HG03064 (cell line): ENCODE measurements around the gene HCRTR1.

ENCODE experiments used
- ATAC-seq: cut with Tn5 transposase; IDR thresholded peaks from one replicate; pipeline ENCODE4 v1.9.1; 2021; ENCODE audit warnings: low read depth; ENCODE audit not compliant: unreplicated experiment

HCRTR1 gene

DNA sequence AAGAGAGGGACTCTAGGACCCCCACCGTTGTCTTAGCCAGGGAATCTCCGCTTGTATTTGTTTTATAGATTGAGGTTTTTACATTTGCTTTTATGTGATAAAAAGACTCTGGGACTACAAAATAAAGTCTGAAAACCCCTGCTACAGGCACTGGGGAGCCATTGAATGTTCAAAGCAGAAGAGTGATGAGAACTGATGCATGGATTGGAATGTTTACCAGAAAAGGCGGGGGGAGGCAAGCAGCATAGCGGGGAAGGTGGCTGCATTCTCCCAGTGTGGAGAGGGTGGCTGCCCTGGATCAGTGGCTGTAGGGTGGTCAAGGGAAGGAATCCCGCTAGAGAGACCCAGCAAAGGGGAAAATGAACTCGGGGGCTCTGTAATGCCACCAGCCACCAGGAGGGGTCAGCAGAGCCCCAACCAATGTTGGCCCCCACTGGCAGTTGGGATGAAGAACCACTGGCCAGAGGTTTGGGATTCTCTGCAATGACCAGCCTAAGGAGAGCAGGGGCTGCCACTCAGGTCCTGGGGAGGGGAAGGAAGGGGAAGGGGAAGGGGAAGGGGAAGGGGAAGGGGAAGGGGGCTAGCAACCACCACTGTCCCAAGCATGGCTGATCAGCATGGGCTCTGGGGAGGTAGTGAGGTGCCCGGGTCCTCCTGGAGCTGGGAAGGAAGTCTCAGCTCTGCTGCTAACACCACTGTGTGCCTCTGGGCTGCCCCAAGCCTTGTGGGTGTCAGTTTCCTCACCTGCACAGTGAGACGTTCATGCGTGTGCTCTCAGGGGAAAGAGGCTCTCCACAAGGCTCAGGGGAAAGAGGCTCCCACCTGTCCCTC, 46.3 kb downstream of the HCRTR1 start:
- no peak for ATAC-seq

DNA sequence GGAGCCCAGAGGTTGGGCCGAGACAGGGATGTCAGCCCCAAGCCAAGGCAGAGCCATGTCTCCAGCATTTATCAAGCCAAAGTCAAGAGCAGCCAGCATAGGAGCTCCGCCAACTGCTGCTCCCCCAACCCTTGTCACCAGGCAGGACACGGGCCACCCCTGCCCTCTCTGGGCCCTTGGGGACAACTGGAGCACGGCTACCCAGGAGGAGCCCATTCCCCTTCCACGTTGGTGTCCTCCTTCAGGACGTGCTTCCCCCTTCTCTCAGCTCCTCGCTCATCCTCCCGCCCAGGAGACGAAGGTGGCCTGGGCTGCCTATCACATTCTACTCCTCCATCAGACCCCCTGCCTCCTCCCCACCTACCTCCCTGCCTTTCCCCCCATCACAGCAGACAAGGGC, 47.0 kb downstream of the HCRTR1 start:
- ATAC-seq = no peak

DNA sequence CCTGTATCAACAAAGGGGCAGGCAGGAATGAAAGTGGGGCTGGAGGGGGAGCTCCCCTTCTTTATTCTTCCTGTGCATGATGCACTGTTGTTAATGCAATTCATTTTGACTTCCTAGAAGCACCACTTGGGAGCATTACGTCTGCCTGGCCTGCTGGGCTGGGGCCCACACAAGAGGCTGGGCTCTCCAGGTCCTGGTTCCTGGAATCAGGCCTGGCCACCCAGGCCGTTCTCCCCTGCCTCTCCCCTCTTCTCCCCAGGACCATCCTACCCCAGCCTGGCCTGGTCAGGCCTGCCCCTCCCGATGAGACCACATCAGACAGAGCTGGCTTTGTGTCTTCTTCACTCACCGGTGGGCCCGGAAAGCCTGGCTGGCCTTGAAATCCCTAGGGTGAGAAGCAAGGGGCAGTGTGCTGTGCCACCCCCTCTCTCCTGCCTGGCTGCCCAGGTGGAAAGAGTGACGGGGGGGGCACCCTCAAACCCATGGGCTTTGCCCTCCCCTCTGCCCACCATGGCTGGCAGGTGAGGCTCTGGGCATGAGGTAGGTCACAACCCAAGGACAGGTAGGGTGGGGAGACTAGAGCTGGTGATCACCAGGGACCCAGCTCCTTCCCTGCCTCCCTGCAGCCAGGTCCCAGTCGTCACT, 47.9 kb downstream of the HCRTR1 start:
- ATAC-seq = no peak

DNA sequence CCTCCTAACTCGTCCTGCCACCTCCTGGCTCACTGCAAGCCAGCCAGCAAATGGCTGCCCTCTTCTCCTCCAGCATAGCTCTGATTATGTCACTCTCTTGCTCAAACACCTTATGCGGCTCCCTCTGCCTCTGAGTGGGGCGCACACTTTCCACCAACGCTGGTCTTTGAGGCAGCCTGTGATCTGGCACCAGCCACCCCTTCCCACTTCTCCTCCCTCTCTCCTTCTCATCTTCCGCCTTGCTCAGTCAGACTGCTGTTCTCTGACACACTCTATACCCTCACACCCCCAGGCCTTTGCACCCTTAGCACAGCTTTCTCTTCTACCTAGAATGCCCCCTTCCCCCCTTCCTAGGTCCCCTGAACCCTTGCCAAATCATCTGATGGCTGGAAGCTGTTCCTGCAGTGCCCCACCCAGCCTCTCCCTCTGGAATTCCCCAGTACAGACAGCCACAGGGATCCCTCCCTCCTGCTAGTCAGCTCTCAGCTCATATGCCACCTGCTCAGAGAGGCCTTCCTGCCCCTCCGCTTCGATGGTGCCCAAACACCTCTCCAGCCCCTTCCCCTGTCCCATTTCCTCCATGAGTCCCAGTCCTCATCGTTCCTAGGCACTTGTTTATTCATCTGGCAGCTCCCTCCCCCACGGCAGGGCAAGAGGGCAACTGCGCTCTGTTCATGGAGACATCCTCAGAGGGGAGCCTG, 48.9 kb downstream of the HCRTR1 start:
- ATAC-seq = no peak

DNA sequence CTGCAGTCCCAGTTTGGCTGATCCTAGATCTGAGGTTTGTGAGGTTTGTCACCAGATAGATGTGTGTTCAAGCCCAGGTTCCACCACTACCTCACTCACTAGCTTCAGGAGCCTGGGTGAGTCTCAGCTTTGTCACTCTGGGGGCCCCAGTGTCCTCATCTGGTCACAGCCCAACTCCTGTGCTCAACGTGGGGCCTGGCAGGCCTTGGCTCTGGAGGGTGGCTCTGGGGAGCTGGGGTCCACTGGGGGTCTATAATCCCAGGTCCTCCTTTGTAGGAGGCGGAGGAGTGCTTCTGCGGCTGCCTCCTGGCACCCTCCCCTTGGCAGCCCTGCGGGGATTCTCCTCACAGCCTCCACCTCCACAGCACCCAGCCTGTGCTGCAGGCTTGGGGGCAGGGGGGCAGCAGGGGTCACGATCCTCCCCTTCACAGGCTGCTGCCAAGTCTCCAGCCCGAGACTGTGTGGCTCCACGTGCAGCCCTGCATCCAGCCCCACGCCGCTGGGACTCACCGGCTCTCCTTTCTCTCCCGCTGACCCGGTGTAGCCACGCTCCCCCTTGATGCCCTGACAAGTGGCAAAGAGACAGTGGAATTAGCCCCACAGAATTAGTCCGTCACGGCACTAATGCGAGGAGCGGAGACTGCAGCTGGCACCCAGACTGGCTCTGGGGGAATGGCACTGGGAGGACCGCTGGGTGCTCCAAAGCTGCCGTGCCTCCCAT, 49.7 kb downstream of the HCRTR1 start:
- no peak for ATAC-seq

DNA sequence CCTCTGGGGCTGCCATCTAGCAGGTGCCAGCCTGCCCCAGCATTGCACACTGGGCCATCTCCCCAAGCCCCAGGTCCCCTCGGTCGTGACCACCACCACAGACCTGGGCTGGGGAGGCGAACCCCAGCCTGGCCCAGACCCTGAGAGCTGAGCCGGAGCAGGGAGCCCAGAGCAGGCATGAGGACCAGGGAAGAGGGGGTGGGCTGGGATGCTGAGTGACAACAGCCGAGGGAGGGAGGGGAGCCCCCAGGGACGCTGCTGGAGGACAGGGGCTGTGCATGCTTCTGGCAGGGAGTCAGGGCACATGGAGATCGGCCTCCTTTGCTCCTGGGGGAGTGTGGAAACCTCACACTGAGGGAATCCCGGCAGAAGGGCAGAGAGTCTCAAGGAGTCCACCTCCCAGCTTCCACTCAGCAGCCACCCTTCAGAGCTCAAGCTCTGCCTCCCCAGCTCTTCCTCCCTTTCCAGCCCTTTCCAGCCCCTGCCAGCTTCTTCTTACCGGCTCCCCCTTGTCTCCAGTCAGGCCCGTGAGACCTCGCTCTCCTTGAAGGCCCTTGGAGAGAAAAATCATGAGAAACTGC, 50.9 kb downstream of the HCRTR1 start:
- ATAC-seq = no peak

DNA sequence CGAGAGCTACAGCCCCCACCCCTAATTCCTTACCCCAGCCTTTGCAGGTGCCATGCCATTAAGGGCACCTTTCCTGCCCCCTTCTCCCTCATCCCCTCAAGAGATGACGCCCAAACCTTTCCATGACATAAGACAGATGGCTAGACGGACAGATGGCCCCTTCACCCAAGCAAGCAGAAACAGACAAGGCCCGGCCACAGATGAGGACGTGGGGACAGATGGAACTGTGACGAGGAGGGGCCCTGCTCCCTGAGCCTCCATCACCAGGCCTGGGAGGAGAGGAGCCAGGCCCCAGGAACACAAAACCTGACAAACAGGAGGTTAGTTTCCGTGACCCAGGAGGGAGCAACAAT, 51.9 kb downstream of the HCRTR1 start:
- ATAC-seq = no peak

DNA sequence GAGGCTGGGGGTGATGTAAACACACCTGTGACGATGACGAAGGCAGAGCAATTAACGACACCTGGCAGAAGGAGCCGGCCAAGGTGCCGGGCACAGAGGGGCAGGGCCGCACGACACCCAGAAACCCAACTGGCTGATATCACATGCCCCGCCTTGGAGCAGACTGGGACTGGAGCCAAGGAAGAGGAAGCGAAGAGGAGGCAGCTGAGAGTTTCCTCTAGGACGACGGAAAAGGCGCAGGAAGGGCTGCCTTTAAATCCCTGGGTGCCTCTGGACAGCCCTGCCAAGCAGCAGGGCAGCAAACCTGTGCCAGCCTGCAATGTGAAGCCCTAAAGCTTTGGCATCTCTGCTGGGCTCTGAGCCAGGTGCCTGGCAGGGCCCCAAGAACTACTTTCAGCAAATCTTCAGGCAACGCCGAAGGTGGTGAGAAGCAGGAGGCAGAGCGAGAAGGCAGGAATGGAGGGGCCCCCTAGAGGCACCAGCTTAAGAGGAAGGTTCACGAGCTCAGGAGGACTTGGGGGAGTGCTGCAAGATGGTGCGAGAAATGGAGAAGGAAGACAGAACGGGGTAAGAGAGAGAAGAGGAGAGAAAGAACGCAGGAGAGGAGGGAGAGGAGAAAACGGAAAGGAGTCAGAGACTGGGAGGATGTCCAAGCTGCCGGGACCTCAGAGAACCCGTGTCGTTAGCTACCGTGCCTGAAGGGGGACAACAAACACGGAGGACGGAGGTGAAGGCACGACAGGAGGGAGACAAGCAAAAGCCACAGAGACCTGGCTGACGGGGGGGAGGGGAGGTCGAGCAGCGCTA, 52.5 kb downstream of the HCRTR1 start:
- no peak for ATAC-seq

DNA sequence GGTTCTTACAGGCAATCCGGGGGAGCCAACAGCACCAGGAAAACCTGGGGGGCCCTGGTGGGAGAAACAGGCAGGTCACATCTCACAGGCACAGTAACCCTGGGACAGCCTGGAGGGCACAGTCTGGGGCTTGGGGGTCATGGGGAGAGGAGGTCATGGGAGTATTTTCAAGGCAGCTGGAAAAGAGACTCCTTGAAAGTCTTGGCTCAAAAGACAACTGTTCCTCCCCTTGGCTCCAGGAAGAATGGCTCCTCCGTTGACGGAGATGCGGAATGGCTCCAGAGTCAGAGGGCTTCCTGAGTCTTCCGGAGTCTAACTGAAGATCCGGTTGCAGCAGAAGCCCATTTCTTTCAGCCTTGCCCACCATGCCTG, 53.1 kb downstream of the HCRTR1 start:
- ATAC-seq = no peak

DNA sequence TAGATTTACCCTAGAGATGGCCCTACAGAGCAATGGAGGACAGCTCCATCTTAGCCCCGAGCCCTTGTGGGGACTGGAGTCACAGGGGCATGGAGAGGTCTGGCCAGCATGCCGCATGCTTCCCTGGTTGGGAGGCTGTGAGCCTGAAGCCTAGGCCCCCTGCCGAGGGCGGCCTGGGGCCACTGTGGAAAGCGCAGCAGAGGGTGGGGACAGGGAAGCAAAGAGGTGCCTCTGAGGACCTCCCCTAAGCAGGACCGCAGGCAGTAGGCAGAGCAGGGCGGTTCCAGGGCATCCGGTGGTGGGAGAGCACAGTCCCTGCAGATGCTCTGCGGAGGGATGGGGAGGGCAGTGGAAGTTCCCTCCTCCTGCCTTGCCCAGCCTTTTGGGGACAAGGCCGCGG, 53.7 kb downstream of the HCRTR1 start:
- ATAC-seq = no peak

DNA sequence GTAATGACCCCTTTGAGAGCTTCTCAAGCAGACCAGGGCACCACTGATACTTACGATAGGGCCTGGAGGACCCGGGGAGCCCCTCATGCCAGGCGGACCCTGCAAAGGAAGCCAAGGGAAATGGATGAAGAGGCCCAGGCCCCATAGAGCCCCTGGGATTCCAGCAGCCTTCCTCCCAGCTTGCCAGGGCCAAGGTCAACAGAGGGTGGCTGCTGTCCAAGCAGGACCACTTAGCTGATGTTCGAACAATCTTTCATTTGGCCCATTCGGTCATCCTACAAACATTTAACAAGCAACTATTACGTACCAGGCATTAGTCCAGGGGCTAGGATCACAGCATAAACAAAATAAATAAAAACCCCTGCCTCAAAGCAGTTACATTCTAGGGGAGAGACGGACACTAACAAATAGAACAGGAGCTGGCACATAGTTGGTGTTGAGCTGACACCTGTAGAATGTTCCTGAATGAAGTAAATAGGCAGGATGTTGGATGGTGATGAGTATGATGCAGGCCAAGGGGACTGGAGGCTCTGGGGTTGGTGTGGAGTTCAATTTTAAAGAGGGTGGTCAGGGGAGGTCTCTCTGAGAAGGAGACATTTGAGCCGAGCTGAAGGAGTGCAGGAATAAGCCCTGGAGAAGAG, 54.2 kb downstream of the HCRTR1 start:
- ATAC-seq = no peak

DNA sequence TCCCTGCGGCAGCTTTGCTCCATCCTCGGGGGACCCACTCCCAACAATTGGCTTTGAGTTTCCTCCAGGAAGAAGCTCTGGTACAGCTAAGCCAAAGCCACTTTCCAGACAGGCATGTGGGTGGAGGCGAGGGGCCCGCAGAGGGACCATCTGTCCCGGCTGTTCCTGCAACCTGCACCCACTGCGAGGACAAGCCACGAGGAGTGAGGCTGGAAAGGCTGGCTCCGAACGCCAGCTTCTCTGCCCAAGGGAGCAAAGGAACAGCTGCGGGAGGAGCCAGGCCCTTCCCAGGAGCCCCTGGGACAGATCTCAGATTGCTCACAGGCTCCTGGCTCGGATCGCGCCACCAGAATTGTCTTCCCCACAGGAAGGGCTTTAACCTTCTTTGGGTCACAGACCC, 55.5 kb downstream of the HCRTR1 start:
- no peak for ATAC-seq

DNA sequence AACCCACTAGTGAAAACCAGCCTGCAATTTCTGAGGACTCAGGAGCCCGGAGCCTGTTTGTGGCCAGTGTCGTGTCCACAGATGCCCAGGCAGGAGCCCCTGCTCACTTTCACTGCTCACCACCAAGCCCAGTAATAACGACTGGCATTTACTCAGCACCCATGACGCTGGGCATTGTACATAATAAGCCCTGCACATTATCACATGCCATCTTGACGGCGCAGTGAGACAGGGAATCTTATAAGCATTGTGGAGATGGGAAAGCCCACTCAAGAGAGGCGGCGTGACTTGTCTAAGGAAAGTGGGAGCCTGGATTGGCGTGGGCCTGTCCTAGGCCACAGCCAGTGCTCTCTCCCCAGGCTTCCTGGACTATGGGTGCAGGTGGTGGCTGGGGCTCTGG, 55.9 kb downstream of the HCRTR1 start:
- no peak for ATAC-seq

DNA sequence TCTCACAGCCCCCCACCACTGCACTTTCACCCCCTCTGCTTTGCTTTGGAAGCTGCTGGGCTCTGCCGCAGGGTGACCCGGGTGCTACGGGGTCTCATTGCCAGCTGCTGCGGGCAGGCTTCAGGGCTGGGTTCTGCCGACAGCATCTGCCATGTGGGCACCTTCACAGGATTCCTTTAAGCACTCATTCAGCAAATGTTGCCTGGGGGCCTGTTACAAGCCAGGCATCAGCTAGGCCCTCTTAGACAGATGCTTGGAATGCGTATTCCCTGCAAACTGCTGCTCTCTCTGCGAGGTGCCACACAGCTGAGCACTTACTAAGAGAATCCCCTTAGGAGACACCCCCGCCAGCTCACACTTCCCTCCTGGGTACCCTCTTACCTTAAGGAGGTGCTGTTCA, 57.1 kb downstream of the HCRTR1 start:
- no peak for ATAC-seq

DNA sequence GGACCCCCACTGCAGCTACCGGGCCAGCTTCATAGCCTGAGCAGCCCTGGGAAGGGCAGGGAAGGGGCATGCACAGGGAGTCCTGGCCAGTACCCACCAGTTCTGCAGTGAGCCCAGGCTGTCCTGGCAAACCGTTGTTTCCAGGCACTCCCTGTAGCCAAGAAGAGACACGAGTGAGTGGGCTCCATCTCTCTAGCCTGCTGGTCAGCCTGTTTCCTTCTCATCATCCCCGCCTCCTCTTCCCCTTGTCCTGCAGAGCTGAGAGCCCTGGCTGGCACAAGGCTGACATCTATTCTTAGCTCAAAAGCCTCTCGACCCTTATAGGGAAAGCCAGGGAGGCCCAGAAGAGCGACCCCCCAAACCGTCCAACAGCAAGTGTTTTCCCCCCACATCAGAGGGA, 57.7 kb downstream of the HCRTR1 start:
- no peak for ATAC-seq

DNA sequence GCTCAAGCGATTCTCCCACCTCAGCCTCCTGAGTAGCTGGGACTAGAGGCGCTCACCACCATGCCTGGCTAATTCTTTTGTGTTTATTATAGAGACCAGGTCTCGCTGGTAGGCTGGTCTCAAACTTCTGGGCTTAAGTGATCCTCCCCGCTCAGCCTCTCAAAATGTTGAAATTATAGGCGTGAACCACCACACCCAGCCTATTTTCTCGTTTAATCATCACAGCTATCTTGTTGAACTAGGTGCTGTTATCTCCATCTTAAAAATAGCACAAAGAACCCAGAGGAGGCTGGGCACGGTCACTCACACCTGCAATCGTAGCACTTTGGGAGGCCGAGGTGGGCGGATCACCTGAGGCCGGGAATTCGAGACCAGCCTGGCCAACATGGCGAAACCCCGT, 58.3 kb downstream of the HCRTR1 start:
- no peak for ATAC-seq
